Mucosa of descending colon (tissue), 3 donors: ENCODE data around the gene COBL. TPM values are rescaled to one million over a fixed set of nuclear protein-coding genes. Genes with fewer than 3 reads are reported as not detected.

Experiments used
- ATAC-seq: fragments of 200-7000 bp; cut with Tn5 transposase; one replicate; pipeline ENCODE4 v1.9.1; 2020; ENCODE audit warnings: mild to moderate bottlenecking, moderate library complexity
- DNase-seq, 3 donors: peaks; one replicate each; pipeline ENCODE4 v3.0.0-alpha.2; 2020
- H3K36me3 ChIP-seq: fragments of 200-600 bp; one replicate; pipeline ENCODE4 v1.8.0; 2021; ENCODE audit warnings: low read depth, mild to moderate bottlenecking
- H3K4me1 ChIP-seq: fragments of 200-600 bp; one replicate; pipeline ENCODE4 v1.8.0; 2021; ENCODE audit warnings: low read depth, mild to moderate bottlenecking
- H3K4me3 ChIP-seq: fragments of 200-600 bp; one replicate; pipeline ENCODE4 v1.8.0; 2021; ENCODE audit warnings: mild to moderate bottlenecking
- H3K9me3 ChIP-seq: fragments of 200-600 bp; one replicate; pipeline ENCODE4 v1.8.0; 2021; ENCODE audit warnings: mild to moderate bottlenecking
- CTCF ChIP-seq: fragments of 200-600 bp; IDR thresholded peaks from one replicate; pipeline ENCODE4 v1.8.0; 2022; ENCODE audit warnings: antibody characterized with exemption, mild to moderate bottlenecking
- intact Hi-C, 2 donors: fragments of 100-400 bp; cut with DNase I in 1 of 2; cut with micrococcal nuclease in 1 of 2; formaldehyde crosslinking; loops; one replicate each; pipeline versions ENCODE4 v1.11.0 to v1.11.1; 2022; cut with DNase I, micrococcal nuclease
- total RNA-seq, 3 donors: library from RNA; stranded (reverse); fragmentation: NEBNext Ultra II Directional in 2 of 3; extraction: Animal tissue kit (Norgen Biotek cat#: 25700) in 2 of 3; gene quantifications; one replicate each; pipeline versions ENCODE4 v1.2.1 to v1.2.4, GENCODE V29; 2021 to 2023
- donor health status: DM: no; HTN: no; CAD: no; lungs with moderate emphysema.
- donor health status: DM: no; HTN: no; CAD: no.
- donor health status: DM: no; HTN: yes; CAD: no.

COBL gene
- total RNA-seq, 3 donors from 2014 or later: 48.6 to 91.8 (median 56.6) TPM

GRCh38 chr7:51138123-51139085 lies 178.2 kb downstream of the COBL start:
- Histone ChIP-seq H3K9me3 (no peaks in the 10 kb centered on the region), H3K36me3 (no peaks in the 10 kb centered on the region), H3K4me3 (no peak overlapping the region), H3K4me1 (no peaks in the 10 kb centered on the region)
- DNase-seq (no peak), ATAC-seq (no peak)
- TF ChIP-seq CTCF: no peak
- intact Hi-C loops: no loop called here

- ATAC-seq (no peak), DNase-seq (no peak)
- intact Hi-C loops: no loop called here
These were observed 181.0 kb downstream of the COBL start for GRCh38 chr7:51135576-51135975.

GRCh38 chr7:51134013-51134441 lies 182.6 kb downstream of the COBL start:
- no peak for TF ChIP-seq CTCF
- no peak overlapping the region for H3K4me3 ChIP-seq
- H3K36me3 ChIP-seq: no peaks in the 10 kb centered on the region
- ATAC-seq: no peak
- DNase-seq: no peak
- no peaks in the 10 kb centered on the region for H3K4me1 ChIP-seq
- H3K9me3 ChIP-seq: no peaks in the 10 kb centered on the region
- intact Hi-C loops: no loop called here

More at GRCh38 chr7:51135576-51135975, 181.0 kb downstream of the COBL start:
- Histone ChIP-seq H3K4me1 (no peaks in the 10 kb centered on the region), H3K9me3 (no peaks in the 10 kb centered on the region), H3K4me3 (no peak overlapping the region), H3K36me3 (no peaks in the 10 kb centered on the region)
- TF ChIP-seq CTCF: no peak

- TF ChIP-seq CTCF: no peak
- H3K4me3 ChIP-seq: no peak overlapping the region
- DNase-seq: no peak
- intact Hi-C loops: no loop called here
- no peaks in the 10 kb centered on the region for H3K9me3 ChIP-seq
- no peaks in the 10 kb centered on the region for H3K4me1 ChIP-seq
- ATAC-seq: no peak
- no peaks in the 10 kb centered on the region for H3K36me3 ChIP-seq
These were observed 183.9 kb downstream of the COBL start for GRCh38 chr7:51132661-51133060.

- no peak for DNase-seq
- H3K9me3 ChIP-seq: no peaks in the 10 kb centered on the region
- no peak overlapping the region for H3K4me3 ChIP-seq
- no peak for ATAC-seq
- H3K4me1 ChIP-seq: no peaks in the 10 kb centered on the region
- no peaks in the 10 kb centered on the region for H3K36me3 ChIP-seq
- intact Hi-C loops: no loop called here
- TF ChIP-seq CTCF: no peak
These were observed 186.8 kb downstream of the COBL start for GRCh38 chr7:51129527-51130472.
